ENCODE data around the gene TLR10. TPM values are rescaled to one million over a fixed set of nuclear protein-coding genes. Genes with fewer than 3 reads are reported as not detected.
"Not testable (repeated sequence)": the region's sequence is repeated elsewhere in the genome, so short reads cannot be mapped to it uniquely, and the experiment has no call there.

TLR10 gene
- 0.41 TPM for polyA plus RNA-seq (ENCODE audit: insufficient read length)

DNA sequence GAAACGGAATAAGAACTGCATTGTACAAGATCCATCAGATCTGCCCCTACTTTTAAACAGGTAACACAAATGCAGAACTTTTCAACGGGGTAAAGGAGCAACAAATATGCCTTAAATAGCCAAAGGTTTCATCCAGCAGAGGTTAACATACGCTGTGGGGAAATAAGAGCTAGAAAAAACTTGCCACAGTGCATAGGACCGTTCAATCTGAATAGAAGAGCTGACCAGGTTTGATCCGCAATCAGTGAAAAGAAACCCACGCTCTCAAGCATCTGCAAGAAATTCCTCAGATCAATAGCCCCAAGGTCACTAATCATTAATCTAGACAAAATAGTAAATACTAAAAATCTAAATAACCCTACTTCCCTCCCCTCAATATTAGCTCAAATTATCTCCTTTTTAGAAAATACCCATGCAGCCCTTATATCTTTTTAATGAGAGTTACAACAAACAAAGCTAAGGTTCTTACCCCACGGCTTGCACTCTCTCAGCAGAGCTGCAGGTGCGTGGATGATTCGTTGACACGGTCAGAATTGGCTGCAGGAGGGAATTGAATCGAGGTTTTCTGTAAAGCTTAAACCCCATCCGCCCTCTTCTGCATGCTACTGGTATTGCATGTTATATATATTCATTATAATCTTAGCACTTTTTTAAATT, at the start of gene TLR10:
TLR10 (minus strand) TSS at position 539 of the 657 bp plus-strand sequence. CDS start 7,400 bp downstream, outside the sequence.
- peak; percentile 43 for DNase-seq

DNA sequence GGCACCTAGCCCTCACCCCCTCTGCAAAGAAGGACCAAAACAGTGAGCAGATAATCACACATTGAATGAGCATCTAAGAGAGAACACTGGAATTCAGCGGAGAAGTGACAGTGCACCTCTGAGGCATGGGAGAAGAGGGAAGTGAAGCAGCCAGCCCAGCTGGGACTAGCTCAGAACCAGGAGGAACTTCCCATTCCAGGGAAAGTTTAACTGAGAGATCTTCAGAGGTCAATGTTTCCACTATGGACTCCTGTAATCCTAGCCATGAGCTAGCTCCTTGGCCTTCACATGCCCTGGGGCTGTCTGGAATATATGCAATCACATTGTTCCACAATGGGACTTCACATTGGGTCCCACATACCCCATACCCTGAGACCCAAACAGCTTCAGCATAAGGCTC, 49.4 kb upstream of the TLR10 start:
- no peak for DNase-seq

- DNase-seq = no peak
These were observed 48.9 kb upstream of the TLR10 start for GRCh38 chr4:38831653-38832052.

GRCh38 chr4:38829237-38829636, 46.4 kb upstream of the TLR10 start:
- no peak for DNase-seq

GRCh38 chr4:38823766-38824165, 41.0 kb upstream of the TLR10 start:
- no peak for DNase-seq

- DNase-seq = no peak
These were observed 40.0 kb upstream of the TLR10 start for GRCh38 chr4:38822748-38823303.

DNA sequence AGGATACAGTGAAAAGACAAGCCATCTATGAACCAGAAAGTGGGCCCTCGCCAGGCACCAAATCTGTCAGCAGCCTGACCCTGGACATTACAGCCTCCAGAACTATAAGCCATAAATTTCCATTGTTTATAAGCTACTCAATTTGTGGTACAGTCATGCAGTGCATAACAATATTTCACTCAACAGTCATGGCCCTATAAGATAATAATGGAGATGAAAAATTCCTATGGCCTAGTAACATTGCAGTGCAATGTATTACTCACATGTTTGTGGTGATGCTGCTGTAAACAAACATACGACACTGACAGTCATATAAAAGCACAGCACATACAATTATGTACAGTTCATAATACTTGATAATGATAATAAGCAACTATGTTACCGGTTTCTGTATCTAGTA, 38.9 kb upstream of the TLR10 start:
- DNase-seq = no peak

GRCh38 chr4:38820329-38821061, 37.7 kb upstream of the TLR10 start:
- DNase-seq = no peak

- DNase-seq = no peak
These were observed 36.8 kb upstream of the TLR10 start for GRCh38 chr4:38819569-38819968.

- DNase-seq = no peak
These were observed 35.7 kb upstream of the TLR10 start for GRCh38 chr4:38818441-38818976.

GRCh38 chr4:38815885-38816782, 33.3 kb upstream of the TLR10 start:
- no peak for DNase-seq

DNA sequence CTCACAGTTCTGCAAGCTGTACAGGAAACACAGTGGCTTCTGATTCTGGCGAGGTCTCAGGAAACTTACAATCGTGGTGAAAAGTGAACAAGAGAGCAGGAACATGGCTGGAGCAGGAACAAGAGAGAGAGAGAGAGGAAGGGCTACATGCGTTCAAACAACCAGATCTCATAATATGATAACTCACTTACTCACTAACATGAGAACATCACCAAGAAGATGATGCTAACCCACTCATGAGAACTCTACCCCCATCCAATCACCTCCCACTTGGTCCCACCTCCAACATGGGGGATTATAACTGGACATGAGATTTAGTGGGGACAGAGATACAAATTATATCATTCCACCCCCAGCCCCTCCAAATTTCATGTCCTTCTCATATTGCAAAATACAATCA, 31.6 kb upstream of the TLR10 start:
- DNase-seq = no peak

DNA sequence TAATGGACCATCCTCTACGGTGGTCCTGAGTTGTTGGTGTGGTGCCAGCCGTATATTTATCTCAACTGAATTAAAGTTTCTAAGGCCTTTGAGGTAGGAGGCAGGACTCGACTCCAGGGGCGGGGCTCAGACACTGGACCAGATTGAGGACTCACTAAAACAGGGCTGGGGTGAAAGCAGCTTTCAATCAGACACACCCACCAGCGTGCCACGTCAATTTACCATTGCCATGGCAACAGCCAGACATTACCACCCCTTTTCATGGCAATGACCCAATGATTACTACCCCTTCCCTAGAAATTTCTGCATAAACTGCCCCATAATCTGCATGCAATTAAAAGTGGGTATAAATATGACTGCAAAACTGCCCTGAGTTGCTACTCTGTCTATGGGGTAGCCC, 28.5 kb upstream of the TLR10 start:
- DNase-seq = no peak

GRCh38 chr4:38807462-38807861, 24.7 kb upstream of the TLR10 start:
- not testable (repeated sequence) for DNase-seq

DNA sequence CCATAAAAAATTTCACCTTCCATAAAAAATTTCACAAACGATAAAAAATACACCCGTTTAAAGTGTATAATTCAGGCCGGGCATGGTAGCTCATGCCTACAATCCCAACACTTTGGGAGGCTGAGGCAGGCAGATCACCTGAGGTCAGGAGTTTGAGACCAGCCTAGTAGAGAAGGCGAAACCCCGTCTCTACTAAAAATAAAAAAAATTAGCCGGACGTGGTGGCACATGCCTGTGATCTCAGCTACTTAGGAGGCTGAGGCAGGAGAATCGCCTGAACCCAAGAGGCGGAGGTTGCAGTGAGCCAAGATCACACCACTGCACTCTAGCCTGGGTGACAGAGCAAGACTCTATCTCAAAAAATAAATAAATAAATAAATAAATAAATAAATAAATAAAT, 23.5 kb upstream of the TLR10 start:
- not testable (repeated sequence) for DNase-seq

- no peak for DNase-seq
These were observed 22.8 kb upstream of the TLR10 start for GRCh38 chr4:38805530-38806145.

GRCh38 chr4:38804654-38805295, 22.0 kb upstream of the TLR10 start, which contains the start of gene TLR1:
Gene TLR1 (minus strand): TSS chr4:38804791. CDS start chr4:38798831, 5,960 bp downstream.
- peak; percentile 54 for DNase-seq

GRCh38 chr4:38803833-38804653, 21.3 kb upstream of the TLR10 start:
- DNase-seq = no peak

DNA sequence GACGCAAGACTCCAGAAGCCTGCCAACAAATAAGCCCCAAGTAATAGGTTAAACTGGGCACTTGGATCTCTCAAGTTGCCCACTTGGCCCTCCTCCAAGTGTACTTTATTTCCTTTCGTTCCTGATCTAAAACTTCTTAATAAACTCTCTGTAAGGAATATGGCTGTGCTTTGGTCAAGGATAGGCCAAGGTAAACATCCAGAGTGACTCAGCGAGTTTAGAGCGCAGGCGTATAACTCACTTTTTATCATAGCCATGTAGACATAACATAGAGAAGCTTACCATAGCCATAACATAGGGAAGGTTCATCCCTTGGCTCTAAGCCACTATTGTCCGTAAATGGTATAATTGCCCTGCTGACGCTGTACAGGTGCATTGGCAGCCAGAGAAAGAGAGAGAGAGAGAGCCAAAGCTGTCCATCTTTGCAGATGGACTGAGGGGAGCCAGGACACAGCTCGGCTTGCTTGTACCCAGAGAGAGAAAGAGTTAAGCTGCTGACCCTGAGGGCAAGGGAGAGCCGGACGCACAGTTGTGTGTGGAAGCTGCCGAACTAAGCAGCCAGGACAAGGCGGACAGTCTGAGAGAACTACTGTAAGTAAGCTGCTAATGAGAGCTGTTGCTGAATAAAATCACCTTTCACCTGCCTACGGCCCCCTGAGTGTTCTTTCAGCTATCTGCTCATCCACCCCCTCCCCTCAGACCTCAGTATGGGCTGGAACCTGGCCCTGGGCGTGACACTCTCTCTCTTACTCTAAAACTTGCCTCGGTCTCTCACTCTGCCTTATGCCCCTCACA, 20.0 kb upstream of the TLR10 start:
- DNase-seq = no peak
